Fibroblast of skin of back (primary cell): Measurements from ENCODE around the gene NT5DC1.
A peak's percentile ranks its signal among the peaks of the same experiment; 100 is the strongest.

Experiments
- DNase-seq: peaks from one replicate; pipeline ENCODE4 v3.0.0-alpha.2; 2013

The NT5DC1 gene

DNA sequence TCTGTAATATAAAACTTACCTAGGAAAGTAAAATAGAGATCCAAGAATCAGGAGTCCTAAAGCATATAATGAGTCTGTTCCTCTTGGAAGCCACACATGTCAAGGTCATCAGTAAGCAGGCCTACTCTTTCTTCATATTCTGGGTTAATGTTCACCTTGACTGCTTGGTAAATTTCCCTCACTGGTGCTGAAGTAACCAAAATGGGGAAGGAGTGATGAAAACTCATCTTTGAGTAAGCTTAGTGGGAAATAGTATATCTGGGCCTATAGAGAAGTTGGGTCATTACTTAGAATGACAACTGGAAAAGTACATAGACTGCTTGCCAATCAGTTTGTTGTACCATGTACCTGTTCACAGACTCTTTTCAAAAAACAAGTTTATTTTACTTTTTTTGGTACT, 146.6 kb downstream of the NT5DC1 start:
- DNase-seq: no peak

DNA sequence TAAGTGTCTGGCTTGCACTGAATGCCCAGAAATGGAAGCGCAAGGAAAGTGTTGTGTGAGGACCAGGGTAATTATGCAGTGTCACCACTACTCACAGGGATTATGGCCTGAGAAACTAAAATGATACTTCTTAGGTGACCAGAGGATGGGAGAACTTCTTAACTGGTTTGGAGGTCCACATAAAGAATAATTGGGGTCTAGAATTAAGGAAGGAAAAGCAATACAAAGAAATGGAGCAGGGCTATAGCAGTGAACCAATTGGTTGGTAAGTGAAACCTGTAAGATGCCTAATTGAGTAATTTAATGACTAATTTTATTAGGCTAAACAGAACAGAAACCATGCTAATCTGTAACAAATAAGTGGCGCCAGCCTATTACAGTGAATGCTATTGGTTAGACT, 147.9 kb downstream of the NT5DC1 start:
- DNase-seq: no peak

DNA sequence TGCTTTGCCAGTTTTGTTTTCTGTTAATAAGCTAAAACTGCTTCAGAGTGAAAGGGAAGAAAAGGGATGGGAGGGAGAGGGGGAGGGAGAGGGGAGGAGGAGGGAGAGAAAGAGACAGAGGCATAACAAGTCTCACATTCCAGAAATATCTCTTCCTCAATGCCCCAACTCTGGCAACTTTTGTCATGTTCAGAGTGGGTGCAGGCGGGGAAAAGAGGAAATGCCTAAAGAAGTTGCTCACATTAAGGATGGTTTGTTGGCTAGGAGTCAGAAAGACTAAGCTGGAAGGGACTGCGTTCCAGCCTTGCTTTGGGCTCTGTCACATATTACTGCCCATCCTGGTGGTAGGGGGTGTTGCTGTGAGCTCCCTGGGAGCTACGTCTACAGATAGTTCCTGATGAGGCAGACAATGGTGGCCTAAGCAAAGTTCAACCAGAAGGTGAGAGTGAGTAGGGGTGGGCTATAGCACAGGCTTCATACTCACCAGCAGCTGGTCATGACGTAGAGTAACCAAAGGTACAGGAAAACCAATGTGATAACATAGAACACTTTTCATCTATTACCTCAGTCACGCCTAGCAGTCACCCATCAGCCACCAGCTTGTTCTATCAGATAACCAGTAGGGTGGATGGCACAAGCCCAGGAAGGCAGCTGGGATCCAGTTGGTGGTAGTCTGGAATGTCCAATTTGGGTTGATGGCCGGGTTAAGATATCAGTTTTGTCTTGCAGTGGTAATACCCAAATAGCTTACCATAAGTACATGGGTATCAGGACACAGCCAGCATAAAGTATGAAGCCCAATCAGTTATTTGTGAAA, 151.1 kb downstream of the NT5DC1 start:
- DNase-seq: peak; percentile 97

DNA sequence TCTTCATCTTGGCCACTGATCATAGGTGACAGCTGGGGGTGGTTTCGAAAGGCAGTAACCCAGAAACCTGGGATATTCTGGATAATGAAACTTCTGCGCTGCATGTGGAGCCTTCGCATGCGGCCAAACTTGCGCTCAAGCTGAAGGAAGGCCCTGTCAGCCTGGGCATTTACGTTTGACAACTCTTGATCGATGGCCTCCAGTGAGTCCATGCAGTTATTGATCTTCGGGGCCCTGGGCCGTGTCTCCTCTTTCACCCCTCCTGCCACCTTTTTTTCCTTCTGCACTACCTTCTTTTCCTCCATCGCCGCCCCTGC, 152.5 kb downstream of the NT5DC1 start:
- no peak for DNase-seq

DNA sequence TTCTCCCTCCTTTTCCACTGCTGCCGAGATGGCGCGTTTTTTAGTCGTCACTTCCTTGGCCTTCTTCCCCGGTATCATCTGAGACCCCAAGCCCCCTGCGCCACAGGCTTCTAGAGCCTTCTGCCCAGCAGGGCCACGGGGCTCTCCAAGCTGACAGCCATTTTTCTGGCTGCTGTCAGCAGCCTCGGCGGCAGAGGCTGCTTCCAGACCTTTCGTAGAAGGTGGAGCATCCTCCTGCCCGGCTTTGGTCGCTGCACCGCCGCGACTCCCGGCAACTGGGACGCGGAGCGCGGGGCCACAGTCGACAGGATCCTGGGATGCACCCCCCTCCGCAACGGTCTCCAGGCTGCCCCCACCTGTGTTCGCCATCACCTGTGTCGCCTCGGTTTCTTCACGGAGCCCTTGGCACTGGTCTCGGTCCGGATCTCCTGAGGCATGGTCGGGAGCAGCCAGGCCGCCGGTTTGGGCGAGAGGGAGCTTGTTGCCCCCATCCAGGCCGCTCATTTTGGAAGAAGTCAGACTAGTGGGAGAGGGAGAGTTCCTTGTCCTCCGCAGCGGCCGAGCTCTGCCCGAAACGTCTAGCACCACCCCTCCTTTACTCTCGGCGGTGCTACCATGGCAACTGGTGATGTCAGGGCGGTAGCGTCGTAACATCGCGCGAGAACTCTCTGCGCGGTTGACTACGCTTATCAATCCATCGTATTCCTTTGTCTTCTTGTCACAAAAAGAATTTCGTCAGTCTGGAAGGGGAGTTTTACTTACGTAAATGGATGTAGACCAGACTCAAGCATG, 153.0 kb downstream of the NT5DC1 start, which contains the start of gene TSPYL4:
TSS of gene TSPYL4 (minus strand) at position 571 of the 792 bp plus-strand sequence. CDS start at position 504, 67 bp downstream.
- peak; percentile 98 for DNase-seq

DNA sequence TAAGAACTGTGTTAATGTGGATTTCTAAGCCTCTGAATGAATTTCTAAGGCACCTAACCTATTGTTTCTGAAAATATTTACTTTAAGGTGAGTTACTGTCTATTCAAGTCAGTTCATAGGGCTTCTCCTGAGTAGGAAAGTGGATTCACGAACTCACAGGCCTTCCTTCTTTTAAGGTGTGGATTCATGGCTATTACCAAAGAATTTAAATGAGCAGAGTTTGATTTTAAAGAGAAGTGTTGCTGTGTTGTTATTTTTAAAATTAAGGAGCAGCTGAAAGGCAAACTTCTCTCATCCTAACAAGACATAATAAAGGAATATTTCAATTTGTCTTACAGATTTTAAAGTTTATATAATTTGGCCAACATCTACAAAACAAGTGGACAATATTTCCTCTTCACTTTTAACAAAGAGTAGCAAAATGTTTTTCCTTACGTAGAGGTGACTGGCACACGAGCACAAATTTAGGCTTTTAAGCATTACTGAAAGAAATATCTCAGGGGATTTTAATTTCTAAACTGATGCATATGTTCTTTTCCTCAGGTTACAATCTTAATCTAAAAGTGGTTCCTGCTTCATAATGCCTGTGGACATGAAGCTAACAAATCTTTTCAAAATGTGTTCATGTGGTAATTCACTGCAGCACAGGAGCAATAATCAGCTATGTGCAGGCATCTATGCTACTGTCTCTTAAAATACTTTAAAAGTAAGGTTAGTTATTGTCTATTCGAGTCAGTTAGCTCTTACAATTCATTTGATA, 153.8 kb downstream of the NT5DC1 start:
- no peak for DNase-seq

DNA sequence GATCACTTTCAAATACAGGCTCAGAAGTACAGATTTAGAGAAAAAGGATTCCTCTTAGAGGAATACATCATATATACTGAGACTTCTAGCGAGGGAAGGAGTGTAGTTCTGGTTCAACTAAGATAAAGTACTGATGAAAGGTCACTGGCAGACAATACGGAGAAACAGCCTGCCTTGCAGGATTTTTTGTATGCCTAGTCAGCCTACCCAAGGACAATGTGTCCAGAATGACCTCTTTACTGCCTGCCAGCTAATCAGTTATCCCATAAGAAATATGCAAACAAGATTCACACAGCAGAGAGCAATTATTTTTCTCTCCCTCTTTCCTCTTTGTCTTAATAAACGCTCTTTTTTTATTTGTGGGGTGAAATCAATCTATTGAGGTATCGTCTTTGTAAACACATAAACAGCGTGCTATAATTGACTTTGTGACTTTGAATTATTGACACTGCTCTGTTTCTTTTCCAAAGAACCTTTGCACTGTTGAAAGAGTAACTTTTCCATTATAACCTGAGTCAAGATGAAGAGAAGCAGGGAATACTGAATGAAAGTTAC, 154.7 kb downstream of the NT5DC1 start:
- no peak for DNase-seq

DNA sequence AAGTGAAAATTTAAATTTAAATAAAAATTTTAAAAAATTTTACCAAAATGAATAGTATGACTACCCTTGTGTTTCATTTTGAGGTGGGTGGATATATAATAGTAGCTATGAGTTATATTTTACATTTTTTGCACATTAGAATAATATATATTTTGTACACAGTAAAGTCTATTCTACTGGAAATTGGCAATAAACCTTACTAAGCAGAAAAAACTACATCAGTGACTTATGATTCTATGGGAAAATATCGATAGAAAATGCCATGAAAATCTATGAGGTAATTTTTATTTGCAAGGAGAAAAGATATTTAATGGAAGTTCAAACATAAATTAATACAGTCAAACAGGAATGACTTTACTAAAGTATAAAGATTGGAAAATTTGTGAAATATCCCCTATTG, 156.0 kb downstream of the NT5DC1 start:
- no peak for DNase-seq

DNA sequence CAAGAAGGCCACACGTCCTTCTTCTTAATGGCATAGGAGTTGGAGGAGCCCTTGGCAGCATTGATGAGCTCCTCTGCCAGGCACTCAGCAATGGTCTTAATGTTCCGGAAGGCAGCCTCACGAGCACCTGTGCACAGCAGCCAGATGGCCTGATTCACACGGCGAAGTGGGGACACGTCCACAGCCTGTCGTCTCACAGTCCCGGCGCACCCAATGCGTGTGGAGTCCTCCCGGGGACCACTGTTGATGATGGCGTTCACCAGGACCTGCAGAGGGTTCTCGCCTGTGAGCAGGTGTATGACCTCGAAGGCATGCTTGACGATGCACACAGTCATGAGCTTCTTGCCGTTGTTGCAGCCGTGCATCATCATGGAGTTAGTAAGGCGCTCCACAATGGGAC, 157.9 kb downstream of the NT5DC1 start:
- DNase-seq: no peak

DNA sequence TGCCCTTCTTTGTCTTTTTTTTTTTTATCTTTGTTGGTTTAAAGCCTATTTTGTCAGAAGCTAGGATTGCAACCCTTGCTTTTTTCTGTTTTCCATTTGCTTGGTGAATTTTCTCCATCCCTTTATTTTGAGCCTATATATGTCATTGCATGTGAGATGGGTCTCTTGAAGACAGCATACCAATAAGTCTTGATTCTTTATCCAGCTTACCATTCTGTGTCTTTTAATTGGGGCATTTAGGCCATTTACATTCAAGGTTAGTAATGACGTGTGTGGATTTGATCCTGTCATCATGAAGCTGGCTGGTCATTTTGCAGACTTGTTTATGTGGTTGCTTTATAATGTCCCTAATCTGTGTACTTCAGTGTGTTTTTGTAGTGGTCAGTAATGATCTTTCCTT, 162.7 kb downstream of the NT5DC1 start:
- no peak for DNase-seq

DNA sequence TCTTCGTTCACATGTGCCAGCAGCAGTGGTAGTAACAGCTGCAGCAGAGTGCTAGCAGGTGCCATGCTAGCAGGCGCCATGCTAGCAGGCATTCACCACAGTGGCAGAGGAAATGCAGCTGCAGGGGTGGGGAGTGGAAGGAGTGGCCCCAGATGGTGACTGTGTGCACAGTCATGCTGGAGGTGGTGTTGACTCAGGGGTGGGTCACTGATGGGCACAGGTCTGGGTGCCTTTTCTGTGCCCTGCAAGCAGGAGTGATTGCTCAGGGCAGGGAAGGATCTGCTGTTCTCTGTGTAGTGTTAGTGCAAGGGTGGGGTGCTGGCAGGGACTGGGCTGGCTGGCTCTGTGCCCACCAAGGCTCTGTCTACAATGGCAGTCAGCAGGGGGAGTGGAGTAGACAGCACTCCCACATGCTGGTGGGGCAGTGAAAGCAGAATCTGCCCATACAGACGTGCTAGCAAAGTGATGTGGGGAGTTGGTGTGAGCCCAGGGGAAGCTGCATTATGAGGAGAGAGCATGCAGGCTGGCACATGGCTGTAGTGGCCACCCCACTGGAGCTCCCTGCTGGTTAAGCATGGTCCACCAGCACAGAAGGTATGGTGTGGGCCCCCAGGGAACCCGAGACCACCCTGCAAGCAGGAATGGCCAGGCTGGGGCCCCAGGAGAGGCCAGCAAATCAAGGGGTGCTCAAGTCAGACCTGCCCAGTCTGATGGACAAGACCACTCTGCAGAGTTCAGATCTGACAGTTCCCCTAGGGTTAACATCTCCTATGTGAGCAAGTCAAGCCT, 164.6 kb downstream of the NT5DC1 start:
- no peak for DNase-seq

DNA sequence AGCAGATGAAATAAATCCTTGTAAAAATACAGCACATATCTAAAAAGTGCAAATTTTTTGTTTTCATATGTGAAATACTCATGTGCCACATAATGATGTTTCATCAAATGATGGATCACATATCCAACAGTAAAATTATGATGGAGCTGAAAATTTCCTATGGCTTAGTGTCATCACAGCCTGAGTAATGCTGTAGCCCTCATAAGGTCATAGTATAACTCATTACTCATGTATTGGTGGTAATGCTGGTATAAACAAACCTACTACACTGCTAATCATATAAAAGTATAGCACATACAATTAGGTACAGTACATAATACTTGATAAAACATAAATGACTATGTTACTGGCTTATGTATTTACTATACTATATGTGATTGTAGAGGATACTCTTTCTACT, 166.2 kb downstream of the NT5DC1 start:
- no peak for DNase-seq

DNA sequence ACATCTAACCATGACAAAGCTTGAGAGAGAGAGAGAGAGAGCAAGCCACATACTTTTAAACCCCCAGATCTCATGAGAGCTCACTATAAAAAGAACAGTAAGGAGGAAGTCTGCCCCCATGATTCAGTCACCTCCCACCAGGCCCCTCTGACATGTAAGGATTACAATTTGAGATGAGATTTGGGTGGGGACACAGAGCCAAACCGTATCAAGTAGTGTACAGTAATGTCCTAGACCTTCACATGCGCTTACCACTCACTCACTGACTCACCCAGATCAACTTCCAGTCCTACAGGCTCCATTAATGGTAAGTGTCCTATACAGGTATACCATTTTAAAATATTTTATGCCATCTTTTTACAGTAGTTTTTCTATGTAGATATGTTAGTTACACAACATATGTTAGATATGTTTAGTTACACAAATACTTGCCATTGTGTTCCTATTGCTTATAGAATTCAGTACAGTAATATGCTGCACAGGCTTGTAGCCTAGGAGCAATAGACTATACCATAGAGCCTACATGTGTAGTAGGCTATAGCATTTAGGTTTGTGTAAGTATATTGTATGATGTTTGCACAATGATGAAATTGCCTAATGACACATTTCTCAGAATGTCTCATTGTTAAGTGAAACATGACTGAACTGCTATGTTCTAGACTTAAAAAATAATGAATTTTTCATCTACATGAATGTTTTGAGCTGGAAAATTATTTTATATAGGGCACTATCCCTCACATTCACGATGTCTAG, 167.4 kb downstream of the NT5DC1 start:
- DNase-seq: peak; percentile 57

DNA sequence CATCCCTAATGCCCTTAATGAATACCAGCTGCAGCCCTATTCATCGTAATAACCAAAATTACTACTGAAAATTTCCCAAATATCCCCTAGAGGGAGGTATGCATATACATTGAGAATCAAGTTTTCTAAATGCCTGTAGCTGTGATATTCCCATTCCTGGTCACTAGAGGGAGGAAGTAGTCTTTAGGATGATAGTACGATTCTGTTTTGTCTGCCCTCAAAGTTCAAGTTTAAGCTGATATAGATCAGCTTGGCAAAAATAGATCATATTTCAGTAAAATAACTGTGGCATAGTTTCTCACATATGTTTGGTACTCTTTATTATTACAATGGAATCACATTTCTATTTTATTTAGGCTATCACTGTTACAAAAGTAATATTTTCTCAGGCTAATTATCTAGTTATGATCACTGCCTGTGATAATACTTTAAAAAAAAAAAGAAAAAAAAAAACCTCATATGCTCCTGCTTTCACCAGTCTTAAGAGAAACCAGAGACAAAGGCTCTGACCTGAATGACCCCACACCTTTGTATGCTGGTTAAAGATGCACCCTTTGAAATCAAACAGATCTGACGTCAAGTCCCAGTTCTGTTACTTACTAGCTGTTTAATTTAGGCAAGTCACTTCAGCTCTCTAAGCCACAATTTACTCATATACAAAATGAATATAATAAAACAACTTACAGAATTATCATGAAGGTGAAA, 168.1 kb downstream of the NT5DC1 start:
- DNase-seq: peak; percentile 87

DNA sequence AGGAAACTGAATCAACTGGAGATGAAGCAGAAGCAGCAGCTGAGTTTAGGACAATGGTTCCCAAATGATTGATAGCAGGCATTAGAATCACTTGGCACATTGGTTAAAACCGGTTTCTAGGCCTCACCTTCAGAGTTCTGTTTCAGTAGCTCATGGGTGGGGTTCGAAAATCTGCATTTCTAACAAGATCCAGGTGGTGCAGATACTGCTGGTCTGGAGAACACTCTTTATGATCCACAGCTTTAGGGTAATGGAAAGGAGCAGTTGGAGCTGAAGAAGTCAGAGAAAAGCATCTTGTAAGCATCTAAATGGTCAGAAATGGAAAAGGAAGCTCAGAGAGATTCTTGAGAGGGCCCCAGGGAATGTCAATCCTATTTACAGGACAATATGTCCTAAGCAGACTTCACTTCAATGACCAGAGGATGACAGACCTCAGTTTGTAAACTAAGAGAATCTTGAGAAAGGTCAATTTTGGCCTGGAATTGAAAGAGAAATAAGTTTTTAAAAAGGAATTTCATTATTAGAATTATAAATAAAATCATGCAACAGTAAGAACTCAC, 170.6 kb downstream of the NT5DC1 start:
- DNase-seq: no peak

DNA sequence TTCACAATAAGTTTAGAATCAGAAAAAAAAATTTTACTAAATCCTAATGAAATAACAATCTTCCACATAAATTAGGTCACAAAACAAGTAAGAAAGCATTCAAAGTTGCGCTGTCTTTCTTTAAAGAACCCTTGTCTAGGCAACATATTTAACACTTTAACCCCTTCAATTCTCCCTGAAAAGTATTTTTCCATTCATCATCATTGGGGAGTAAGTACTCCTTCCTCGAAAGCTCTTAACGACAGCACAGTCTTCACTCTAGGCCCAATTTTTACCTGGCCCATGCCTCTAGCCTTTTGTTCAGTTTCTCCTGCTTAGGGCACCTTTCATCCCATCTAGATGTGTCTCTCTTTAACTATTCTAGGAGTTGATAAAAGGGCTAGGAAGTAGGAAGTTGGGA, 176.5 kb downstream of the NT5DC1 start:
- no peak for DNase-seq

DNA sequence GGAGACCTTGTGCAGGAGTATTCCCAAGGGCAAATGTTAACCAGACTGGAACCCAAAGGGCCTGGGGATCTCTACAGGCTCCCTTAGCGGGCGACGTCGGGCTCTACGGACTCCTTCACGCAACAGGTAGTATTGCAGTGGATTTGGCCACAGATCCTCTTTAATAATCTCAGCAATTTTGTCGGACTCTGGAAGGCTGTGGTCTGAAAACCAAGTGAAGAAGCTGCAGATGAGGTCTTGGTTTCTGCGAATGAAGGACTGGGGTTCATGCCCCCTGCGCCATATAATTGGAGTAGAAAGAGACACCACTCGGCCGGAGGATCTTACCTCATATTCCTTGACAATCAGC, 177.8 kb downstream of the NT5DC1 start:
- DNase-seq: no peak

DNA sequence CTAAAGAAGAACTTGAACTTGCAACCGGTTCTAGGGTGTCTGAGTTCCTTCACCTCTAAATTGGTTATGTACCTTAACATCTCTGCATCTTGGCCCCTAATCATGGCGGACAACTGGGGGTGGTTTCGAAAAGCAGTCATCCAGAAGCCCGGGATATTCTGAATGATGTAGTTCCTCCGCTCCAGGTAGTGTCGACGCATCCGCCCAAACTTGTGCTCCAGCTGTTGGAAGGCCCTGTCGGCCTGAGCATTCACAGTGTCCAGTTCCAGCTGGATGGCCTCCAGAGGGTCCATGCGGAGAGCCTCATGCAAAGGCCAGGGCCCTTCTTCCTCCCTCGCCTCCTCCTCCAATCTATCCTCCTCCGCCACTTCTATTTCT, 178.2 kb downstream of the NT5DC1 start:
- DNase-seq: peak; percentile 24

DNA sequence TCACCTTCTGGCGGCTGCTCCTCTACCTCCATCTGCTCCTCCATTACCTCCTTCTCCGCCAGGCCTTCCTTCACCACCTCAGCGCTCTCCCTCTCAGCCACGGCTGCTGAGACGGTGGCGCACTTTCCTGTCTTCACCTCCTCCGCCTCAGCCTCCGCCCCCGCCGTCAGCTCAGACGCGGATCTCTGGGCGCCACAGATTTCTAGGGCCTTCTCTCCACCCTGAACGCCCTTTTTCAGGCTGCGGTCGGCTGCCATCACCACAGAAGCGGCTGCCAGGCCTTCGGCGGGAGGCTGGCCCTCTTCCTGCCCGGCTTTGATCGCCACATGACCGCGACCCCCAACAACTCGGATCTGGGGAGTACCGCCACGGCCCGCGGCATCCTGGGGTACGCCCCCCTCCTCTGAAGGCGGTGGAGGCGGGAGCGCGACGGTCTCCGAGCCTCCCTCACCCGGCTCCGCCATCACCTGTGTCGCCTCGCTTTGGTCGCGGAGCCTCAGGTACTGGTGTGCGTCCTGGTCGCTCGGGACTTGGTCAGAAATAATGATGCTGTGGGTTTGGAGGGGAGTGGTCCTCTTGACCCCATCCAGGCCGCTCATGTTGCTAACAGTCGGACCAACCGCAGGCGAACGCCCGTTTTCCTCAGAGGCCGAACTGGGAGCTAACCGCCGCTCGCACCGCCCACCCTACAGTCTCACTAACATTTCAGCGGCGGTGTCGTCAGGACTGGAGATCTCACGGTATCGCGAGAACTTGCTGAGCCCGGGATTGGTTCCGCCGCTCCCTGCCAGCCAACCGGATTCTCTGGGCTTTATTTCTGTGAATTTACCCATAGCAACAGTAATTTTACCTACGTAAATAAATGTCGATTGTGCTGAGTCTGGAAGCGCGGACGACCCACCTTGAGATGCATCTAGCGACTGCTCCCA, 178.8 kb downstream of the NT5DC1 start, which contains the start of gene TSPYL1:
TSS of gene TSPYL1 (minus strand) at position 699 of the 929 bp plus-strand sequence. CDS start at position 599, 100 bp downstream.
- DNase-seq: peak; percentile 96
